T47D (cell line): ENCODE data around the gene MARCOL.

Experiments used
- DNase-seq, 2 experiments: peaks; one replicate each; pipeline versions ENCODE4 v3.0.0 to v3.0.0-alpha.2; 2011 to 2012; ENCODE audit warnings: low read depth in 1 of 2, low spot score in 1 of 2
- JUND ChIP-seq: IDR thresholded peaks from 2 replicates; pipeline ENCODE4 v1.6.1; 2012; ENCODE audit warnings: low read depth
- in situ Hi-C: cut with HindIII; loops from 2 replicates; pipeline ENCODE4 v1.10.0; 2016; ENCODE audit warnings: low sequenced_read_pairs, low pct_unique_long_range_greater_than_20kb

The MARCOL gene

GRCh38 chr5:148290271-148291195 is 52.2 kb downstream of the MARCOL start:
- peak; percentile 39 to 62 for DNase-seq
- TF ChIP-seq JUND: no peak
- in situ Hi-C loops: no loop called here
